AG20443 (cell line): ENCODE results near the gene MAP4.
"Not testable (repeated sequence)": the region's sequence is repeated elsewhere in the genome, so short reads cannot be mapped to it uniquely, and the experiment has no call there.

Experiments used
- DNase-seq: peaks from one replicate; pipeline ENCODE4 v3.0.0; 2012; ENCODE audit warnings: low spot score, mixed read lengths

Gene MAP4

GRCh38 chr3:47846186-47846879, 169.9 kb downstream of the MAP4 start:
- DNase-seq: no peak

GRCh38 chr3:47841786-47842349, 174.3 kb downstream of the MAP4 start:
- no peak for DNase-seq

GRCh38 chr3:47838503-47838902, 177.7 kb downstream of the MAP4 start:
- DNase-seq: no peak

GRCh38 chr3:47836986-47837385, 179.2 kb downstream of the MAP4 start:
- no peak for DNase-seq

- not testable (repeated sequence) for DNase-seq
Observed at GRCh38 chr3:47829482-47829881, 186.7 kb downstream of the MAP4 start.

GRCh38 chr3:47825590-47825989, 190.6 kb downstream of the MAP4 start:
- no peak for DNase-seq

- DNase-seq: peak; percentile 99
Observed at GRCh38 chr3:47824541-47825473, 191.4 kb downstream of the MAP4 start.

- no peak for DNase-seq
Observed at GRCh38 chr3:47817609-47818008, 198.6 kb downstream of the MAP4 start.

- no peak for DNase-seq
Observed at GRCh38 chr3:47813551-47814177, 202.6 kb downstream of the MAP4 start.

- no peak for DNase-seq
Observed at GRCh38 chr3:47804577-47804976, 211.6 kb downstream of the MAP4 start.

GRCh38 chr3:47803480-47804025, 212.7 kb downstream of the MAP4 start:
- DNase-seq: no peak

- peak; percentile 96 for DNase-seq
Observed at GRCh38 chr3:47802734-47803479, 213.3 kb downstream of the MAP4 start, which contains the start of gene DHX30. DHX30 (plus strand) TSS chr3:47803138; CDS start chr3:47810684, 7,546 bp downstream.
